Measurements from ENCODE around the gene PSTK.

DNA sequence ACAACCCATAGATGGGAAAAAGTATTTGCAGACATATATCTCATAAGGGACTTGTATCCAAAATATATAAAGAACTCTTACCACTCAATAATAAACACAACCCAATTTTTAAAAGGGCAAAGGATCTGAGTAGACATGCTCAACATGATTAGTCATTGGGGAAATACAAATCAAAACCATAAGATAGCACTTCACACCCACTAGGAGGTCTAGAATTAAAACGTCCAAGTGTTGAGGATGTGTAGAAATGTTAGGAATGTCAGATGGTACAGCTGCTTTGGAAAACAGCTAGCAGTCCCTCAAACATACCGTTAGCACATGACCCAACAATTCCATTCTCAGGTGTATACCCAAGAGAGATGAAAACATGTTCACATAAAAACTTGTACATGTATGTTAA lies 8.3 kb downstream of the PSTK start:
- TF ChIP-seq MCM7 (IDR thresholded peaks at IDR 0.05) (no peak), RERE (CRISPR knock-in tag; IDR thresholded peaks at IDR 0.05; ENCODE audit: borderline replicate concordance) (no peak), RNF219 (CRISPR knock-in tag; IDR thresholded peaks at IDR 0.05) (no peak), ZNF324 (CRISPR knock-in tag; IDR thresholded peaks at IDR 0.05) (no peak), SNAPC5 (CRISPR knock-in tag; IDR thresholded peaks at IDR 0.05) (no peak), RBBP5 (IDR thresholded peaks at IDR 0.05; ENCODE audit: borderline replicate concordance, insufficient read depth, low read length, poor library complexity, severe bottlenecking) (no peak)
- TF ChIP-seq, protein P1, sequence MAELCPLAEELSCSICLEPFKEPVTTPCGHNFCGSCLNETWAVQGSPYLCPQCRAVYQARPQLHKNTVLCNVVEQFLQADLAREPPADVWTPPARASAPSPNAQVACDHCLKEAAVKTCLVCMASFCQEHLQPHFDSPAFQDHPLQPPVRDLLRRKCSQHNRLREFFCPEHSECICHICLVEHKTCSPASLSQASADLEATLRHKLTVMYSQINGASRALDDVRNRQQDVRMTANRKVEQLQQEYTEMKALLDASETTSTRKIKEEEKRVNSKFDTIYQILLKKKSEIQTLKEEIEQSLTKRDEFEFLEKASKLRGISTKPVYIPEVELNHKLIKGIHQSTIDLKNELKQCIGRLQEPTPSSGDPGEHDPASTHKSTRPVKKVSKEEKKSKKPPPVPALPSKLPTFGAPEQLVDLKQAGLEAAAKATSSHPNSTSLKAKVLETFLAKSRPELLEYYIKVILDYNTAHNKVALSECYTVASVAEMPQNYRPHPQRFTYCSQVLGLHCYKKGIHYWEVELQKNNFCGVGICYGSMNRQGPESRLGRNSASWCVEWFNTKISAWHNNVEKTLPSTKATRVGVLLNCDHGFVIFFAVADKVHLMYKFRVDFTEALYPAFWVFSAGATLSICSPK (IDR thresholded peaks at IDR 0.05; ENCODE audit: borderline replicate concordance): no peak

Measured in K562 (cell line).